K562 (cell line): ENCODE data around the gene HOXA5.

Source experiments
- EP300 ChIP-seq: IDR thresholded peaks from 2 replicates; pipeline ENCODE4 v1.6.1; 2012; ENCODE audit warnings: low read length, improper control_type of control experiment
- FIP1L1 ChIP-seq: fragments of 200-400 bp; formaldehyde crosslinking; IDR thresholded peaks from 2 replicates; pipeline ENCODE4 v1.6.1; 2018; ENCODE audit warnings: mild to moderate bottlenecking, low read depth, low read length; ENCODE audit not compliant: poor library complexity, severe bottlenecking
- FOXK2 ChIP-seq, 2 experiments: fragments of 450-650 bp; IDR thresholded peaks in 1 of 2; conservative IDR thresholded peaks in 1 of 2; 2 replicates each; pipeline ENCODE4 v1.6.1; 2016; ENCODE audit warnings: low read depth in 2 of 2, mild to moderate bottlenecking in 1 of 2
- MAFG ChIP-seq: fragments of 450-650 bp; conservative IDR thresholded peaks from 2 replicates; pipeline ENCODE4 v1.6.1; 2016; ENCODE audit warnings: missing genetic modification characterization, missing compliant biosample characterization
- MGA ChIP-seq: fragments of 450-650 bp; IDR thresholded peaks from 2 replicates; pipeline ENCODE4 v1.6.1; 2016; ENCODE audit warnings: mild to moderate bottlenecking, moderate library complexity
- POLR2A ChIP-seq: fragments of 450-650 bp; conservative IDR thresholded peaks from 2 replicates; pipeline ENCODE4 v1.6.1; 2016
- SRSF9 ChIP-seq: fragments of 200-400 bp; formaldehyde crosslinking; IDR thresholded peaks from 2 replicates; pipeline ENCODE4 v1.6.1; 2017; ENCODE audit warnings: low read depth, low read length, borderline replicate concordance
- TAL1 ChIP-seq: fragments of 450-650 bp; IDR thresholded peaks from 2 replicates; pipeline ENCODE4 v1.6.1; 2016; ENCODE audit warnings: mild to moderate bottlenecking
- ZNF121 ChIP-seq: sonication (generic); formaldehyde crosslinking; conservative IDR thresholded peaks from 2 replicates; pipeline ENCODE4 v1.8.0; 2022; ENCODE audit warnings: missing genetic modification reagents
- ZNF274 ChIP-seq: IDR thresholded peaks from 2 replicates; pipeline ENCODE4 v1.6.1; 2011; ENCODE audit warnings: low read depth, mild to moderate bottlenecking, low read length, moderate library complexity, borderline replicate concordance

- no peak for TF ChIP-seq POLR2A
- no peak for TF ChIP-seq ZNF121
- TF ChIP-seq SRSF9 = no peak
- no peak for TF ChIP-seq FIP1L1
- no peak for TF ChIP-seq TAL1
- no peak for TF ChIP-seq MAFG (tag)
- no peak for TF ChIP-seq EP300
- no peak for TF ChIP-seq FOXK2 (conservative IDR thresholded peaks at IDR 0.05 in 1 of 2, IDR thresholded peaks at IDR 0.05 in 1 of 2; ENCODE audit: low read depth in 2 of 2)
- no peak for TF ChIP-seq ZNF274
- TF ChIP-seq MGA = no peak
Measured at GRCh38 chr7:27140126-27140857, 3.2 kb downstream of the HOXA5 start.
